Immature natural killer cell (primary cell): ENCODE data around the gene SRPK1. TPM values are rescaled to one million over a fixed set of nuclear protein-coding genes. Genes with fewer than 3 reads are reported as not detected.

ENCODE experiments used
- DNase-seq, 3 donors: peaks; one replicate each; pipeline ENCODE4 v3.0.0; 2022; ENCODE audit warnings: mixed read lengths in 1 of 3
- H3K27ac Mint-ChIP-seq, 6 donors: one replicate each; pipeline ENCODE4 v1.8.0; 2020; ENCODE audit warnings: mixed read lengths in 6 of 6, mild to moderate bottlenecking in 5 of 6, inconsistent platforms in 4 of 6, moderate library complexity in 3 of 6
- H3K27me3 Mint-ChIP-seq, 3 donors: one replicate each; pipeline ENCODE4 v1.8.0; 2020 to 2021; ENCODE audit warnings: low read depth in 3 of 3, mild to moderate bottlenecking in 3 of 3, mixed read lengths in 3 of 3, moderate library complexity in 3 of 3, inconsistent platforms in 1 of 3
- H3K36me3 Mint-ChIP-seq, 3 donors: one replicate each; pipeline ENCODE4 v1.8.0; 2020; ENCODE audit warnings: mixed read lengths in 3 of 3, inconsistent platforms in 2 of 3, mild to moderate bottlenecking in 2 of 3
- H3K4me1 Mint-ChIP-seq, 2 donors: one replicate each; pipeline ENCODE4 v1.8.0; 2020; ENCODE audit warnings: inconsistent platforms in 2 of 2, mild to moderate bottlenecking in 2 of 2, mixed read lengths in 2 of 2, moderate library complexity in 1 of 2
- H3K4me3 Mint-ChIP-seq, 5 donors: one replicate each; pipeline ENCODE4 v1.8.0; 2020; ENCODE audit warnings: mild to moderate bottlenecking in 5 of 5, mixed read lengths in 5 of 5, inconsistent platforms in 3 of 5, moderate library complexity in 3 of 5
- H3K9me3 Mint-ChIP-seq, 6 donors: one replicate each; pipeline ENCODE4 v1.8.0; 2020; ENCODE audit warnings: mild to moderate bottlenecking in 6 of 6, mixed read lengths in 6 of 6, inconsistent platforms in 4 of 6, moderate library complexity in 3 of 6
- polyA plus RNA-seq, 3 donors: library from polyadenylated mRNA; unstranded; fragments of 300-500 nt; fragmentation: Illumina TruSeq; gene quantifications; one replicate each; pipeline ENCODE4 v1.2.3, GENCODE V29; 2021

Gene SRPK1
- polyA plus RNA-seq, 3 donors from 2014 or later = 34.4 to 44.7 (median 34.7) TPM

GRCh38 chr6:35788423-35788982 is 132.4 kb downstream of the SRPK1 start:
- Mint-ChIP-seq H3K27ac (no peak overlapping the region), H3K4me1 (no peaks in the 10 kb centered on the region), H3K36me3 (no peaks in the 10 kb centered on the region), H3K27me3 (peaks cover 3 to 32% (median 4%) of the 10 kb centered on the region in 3 donors), H3K9me3 (no peaks in the 10 kb centered on the region), H3K4me3 (no peak overlapping the region)
- DNase-seq = no peak

GRCh38 chr6:35787266-35788218 is 133.4 kb downstream of the SRPK1 start:
- Mint-ChIP-seq H3K27me3 (peaks cover 3 to 35% (median 4%) of the 10 kb centered on the region in 3 donors), H3K27ac (no peak overlapping the region), H3K4me1 (no peaks in the 10 kb centered on the region)

GRCh38 chr6:35786810-35787209 is 134.1 kb downstream of the SRPK1 start:
- Mint-ChIP-seq H3K9me3 (no peaks in the 10 kb centered on the region), H3K4me3 (no peak overlapping the region), H3K27ac (no peak overlapping the region), H3K36me3 (no peaks in the 10 kb centered on the region), H3K4me1 (no peaks in the 10 kb centered on the region), H3K27me3 (peaks cover 3 to 38% (median 8%) of the 10 kb centered on the region in 3 donors)
- no peak for DNase-seq

More at GRCh38 chr6:35787266-35788218, 133.4 kb downstream of the SRPK1 start:
- no peak for DNase-seq
- H3K9me3 Mint-ChIP-seq = no peaks in the 10 kb centered on the region
- no peaks in the 10 kb centered on the region for H3K36me3 Mint-ChIP-seq
- no peak overlapping the region for H3K4me3 Mint-ChIP-seq

- H3K27ac Mint-ChIP-seq = no peak overlapping the region
- no peaks in the 10 kb centered on the region for H3K36me3 Mint-ChIP-seq
- no peaks in the 10 kb centered on the region for H3K9me3 Mint-ChIP-seq
- H3K27me3 Mint-ChIP-seq = peaks cover 7 to 38% (median 8%) of the 10 kb centered on the region in 3 donors
- no peak overlapping the region for H3K4me3 Mint-ChIP-seq
- no peak for DNase-seq
- H3K4me1 Mint-ChIP-seq = no peaks in the 10 kb centered on the region
These were observed 134.6 kb downstream of the SRPK1 start for GRCh38 chr6:35786272-35786671.

GRCh38 chr6:35784200-35784599 is 136.7 kb downstream of the SRPK1 start:
- H3K9me3 Mint-ChIP-seq = no peaks in the 10 kb centered on the region
- H3K27ac Mint-ChIP-seq = no peak overlapping the region
- H3K36me3 Mint-ChIP-seq = no peaks in the 10 kb centered on the region

More at GRCh38 chr6:35784200-35784599, 136.7 kb downstream of the SRPK1 start:
- Mint-ChIP-seq H3K4me1 (no peaks in the 10 kb centered on the region), H3K27me3 (peaks cover 7 to 29% (median 10%) of the 10 kb centered on the region in 3 donors), H3K4me3 (no peak overlapping the region)
- DNase-seq = no peak

Other genes starting within 250 kb of the SRPK1 start
- gene FKBP5, start 232.2 kb downstream of the SRPK1 start, polyA plus RNA-seq = 10 to 100 TPM; 26.1 to 99.0 (median 29.3) TPM
- under 1 TPM in 1 of 3 donors, not detected in 2; 0.16 TPM for gene ARMC12, start 184.1 kb downstream of the SRPK1 start, polyA plus RNA-seq
- gene CLPSL2, start 144.5 kb downstream of the SRPK1 start, polyA plus RNA-seq = not detected
- not detected for gene CLPSL1, start 140.1 kb downstream of the SRPK1 start, polyA plus RNA-seq
- gene CLPS, start 123.8 kb downstream of the SRPK1 start, polyA plus RNA-seq = not detected
- gene LHFPL5, start 115.7 kb downstream of the SRPK1 start, polyA plus RNA-seq = not detected
- not detected for gene SLC26A8, start 103.5 kb upstream of the SRPK1 start, polyA plus RNA-seq
- 10 to 100 TPM; 34.4 to 71.8 (median 44.6) TPM for gene MAPK14, start 106.7 kb upstream of the SRPK1 start, polyA plus RNA-seq
- 10 to 100 TPM; 35.2 to 52.1 (median 38.4) TPM for gene MAPK13, start 209.4 kb upstream of the SRPK1 start, polyA plus RNA-seq